HG02759 (cell line): ENCODE measurements around the gene ADARB2.
A peak's percentile ranks its signal among the peaks of the same experiment; 100 is the strongest.
"Not testable (repeated sequence)": the region's sequence is repeated elsewhere in the genome, so short reads cannot be mapped to it uniquely, and the experiment has no call there.

Experiments
- ATAC-seq: cut with Tn5 transposase; IDR thresholded peaks from one replicate; pipeline ENCODE4 v1.9.1; 2021; ENCODE audit warnings: mild to moderate bottlenecking, moderate library complexity; ENCODE audit not compliant: unreplicated experiment

The ADARB2 gene

DNA sequence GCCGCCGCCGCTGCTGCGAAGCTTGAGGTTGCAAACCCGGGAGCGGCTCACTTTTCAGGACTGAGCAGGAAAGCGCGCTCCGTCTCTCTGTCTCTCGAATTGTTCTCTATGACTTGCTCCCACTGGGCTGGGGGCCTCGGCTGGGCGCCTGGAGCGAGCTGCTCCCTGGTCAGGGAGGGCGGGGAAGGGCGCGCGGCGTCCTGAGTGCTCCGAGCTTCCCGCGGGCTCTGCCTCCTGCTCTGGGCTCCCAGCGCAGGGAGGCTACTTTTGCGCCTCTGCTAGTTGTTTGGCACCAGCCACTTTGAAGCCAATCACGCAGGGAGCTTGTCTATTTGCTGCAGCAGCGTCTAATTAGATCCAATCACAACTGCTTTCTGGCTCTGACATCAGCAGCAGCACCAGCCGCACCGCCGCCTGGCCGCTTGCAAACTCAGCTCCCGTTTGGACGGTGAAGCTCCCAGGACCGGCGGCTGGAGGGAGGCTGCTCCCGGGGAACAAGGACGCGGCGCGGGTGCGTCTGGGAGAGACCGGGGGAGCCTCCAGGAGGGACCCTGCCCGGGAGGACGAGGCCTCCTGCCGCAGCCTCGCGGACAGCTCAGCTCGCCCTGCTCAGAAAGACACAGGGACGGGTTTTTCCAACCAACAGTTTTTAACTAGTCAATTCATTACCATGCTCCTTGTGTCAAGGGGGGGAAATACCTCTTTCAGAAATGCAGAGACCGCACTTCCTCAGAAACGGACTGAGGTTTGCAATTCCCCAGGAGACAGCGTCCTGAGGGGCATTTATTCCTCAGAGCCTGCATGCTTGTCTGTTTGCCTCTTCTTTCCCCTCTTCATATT, at the start of gene ADARB2:
Gene ADARB2 (minus strand): TSS at position 304 of the 840 bp plus-strand sequence.
- ATAC-seq, result peak; percentile 81

GRCh38 chr10:1785835-1786234, 48.5 kb upstream of the ADARB2 start:
- no peak for ATAC-seq

GRCh38 chr10:1782841-1783240, 45.5 kb upstream of the ADARB2 start:
- ATAC-seq, result no peak

- ATAC-seq, result no peak
Observed at GRCh38 chr10:1779796-1780195, 42.5 kb upstream of the ADARB2 start.

DNA sequence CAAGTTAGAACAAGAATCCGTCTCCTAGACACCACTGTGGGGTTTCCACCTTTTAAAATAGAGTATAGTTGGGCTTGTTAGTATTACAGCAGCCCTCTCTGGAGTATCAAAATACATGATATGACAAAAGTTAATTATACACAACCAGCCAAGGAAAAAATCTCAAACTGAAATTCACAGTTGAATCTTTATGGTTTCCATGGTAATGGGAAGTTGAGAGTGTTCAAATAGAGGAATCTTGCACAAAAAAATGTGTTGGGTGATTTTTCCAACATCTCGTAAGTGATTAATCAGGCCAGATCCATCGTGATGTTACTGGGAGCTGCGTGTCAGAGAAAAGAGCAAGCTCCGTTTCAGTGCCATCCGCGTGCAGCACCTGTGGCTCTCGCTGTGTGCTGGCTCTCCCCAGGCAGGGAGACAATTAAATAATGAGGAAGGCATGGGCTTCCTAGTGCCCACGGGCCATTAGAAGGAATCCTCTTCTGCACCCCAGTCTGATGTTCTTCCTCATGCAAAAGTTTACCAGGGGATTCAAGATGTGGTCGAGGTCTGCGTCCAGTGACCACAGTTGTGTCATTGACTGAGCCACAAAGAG, 41.1 kb upstream of the ADARB2 start:
- ATAC-seq, result no peak

- ATAC-seq, result no peak
Observed at GRCh38 chr10:1776127-1776662, 38.9 kb upstream of the ADARB2 start.

GRCh38 chr10:1774796-1775195, 37.5 kb upstream of the ADARB2 start:
- no peak for ATAC-seq

DNA sequence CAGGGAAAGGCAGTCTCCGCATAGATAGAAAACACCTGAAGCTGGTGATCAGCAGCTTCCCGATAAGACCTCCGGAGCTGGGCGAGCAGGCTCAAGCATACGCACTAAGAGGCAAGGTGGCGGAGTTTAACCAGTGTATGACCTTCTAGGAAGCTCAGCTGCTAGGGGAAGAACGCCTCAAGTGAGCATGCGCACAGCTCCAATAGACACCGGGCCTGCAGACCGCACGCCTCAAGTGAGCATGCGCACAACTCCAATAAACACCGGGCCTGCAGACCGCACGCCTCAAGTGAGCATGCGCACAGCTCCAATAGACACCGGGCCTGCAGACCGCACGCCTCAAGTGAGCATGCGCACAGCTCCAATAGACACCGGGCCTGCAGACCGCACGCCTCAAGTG, 35.9 kb upstream of the ADARB2 start:
- not testable (repeated sequence) for ATAC-seq

- ATAC-seq, result no peak
Observed at GRCh38 chr10:1766049-1766448, 28.7 kb upstream of the ADARB2 start.

DNA sequence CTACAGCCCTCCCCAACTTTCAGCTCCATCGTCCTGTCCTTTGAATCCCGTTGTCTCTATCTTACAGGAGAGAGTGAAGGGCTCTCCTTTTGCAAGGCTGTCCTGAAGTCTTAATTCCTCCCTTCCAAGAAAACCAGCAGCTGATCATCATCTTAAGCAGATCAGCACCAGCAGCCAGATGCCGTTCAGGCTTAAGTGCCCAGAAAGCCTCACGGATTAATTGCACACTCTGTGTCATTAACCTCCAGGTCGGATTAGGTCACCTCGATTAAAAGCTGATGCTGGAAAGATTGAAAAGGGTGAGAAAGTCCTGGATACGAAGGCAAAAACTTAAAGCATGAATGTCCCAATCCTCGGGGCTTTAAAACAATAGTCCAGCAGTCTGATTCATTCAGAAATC, 24.8 kb upstream of the ADARB2 start:
- ATAC-seq, result no peak

DNA sequence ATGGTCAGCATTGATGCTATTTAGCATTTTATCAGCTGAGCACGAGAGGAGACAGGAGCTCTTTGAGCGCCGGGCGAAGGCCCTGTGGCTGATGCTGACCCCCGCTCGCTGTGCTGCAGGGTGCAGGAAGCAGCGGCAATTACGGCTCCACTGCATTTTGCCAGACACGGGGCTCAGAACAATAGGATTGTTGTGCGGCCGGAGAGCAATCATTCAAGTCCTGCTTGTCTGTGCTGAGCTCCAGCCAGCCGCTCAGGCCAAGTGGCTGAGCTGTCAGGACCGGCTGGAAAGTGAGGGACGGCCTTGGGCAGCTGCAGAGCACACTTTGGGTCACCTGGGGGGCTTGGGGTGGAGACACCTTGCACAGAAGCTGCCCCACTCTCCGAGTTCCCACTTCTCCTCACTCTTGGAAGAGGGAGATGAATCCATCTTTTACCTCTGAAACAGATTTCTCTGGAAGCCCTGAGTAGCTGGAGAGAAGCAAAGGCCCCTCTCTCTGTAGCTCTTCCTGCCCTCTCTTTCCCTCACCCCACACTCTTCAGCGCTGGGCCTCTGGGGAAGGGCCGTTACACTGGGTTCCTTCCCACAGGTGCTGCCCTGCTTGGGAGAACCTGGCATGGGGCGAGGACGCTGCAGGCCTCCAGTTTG, 17.3 kb upstream of the ADARB2 start:
- ATAC-seq, result no peak

GRCh38 chr10:1752153-1752552, 14.8 kb upstream of the ADARB2 start:
- no peak for ATAC-seq

- no peak for ATAC-seq
Observed at GRCh38 chr10:1747590-1748157, 10.3 kb upstream of the ADARB2 start.

GRCh38 chr10:1746796-1747195, 9.5 kb upstream of the ADARB2 start:
- ATAC-seq, result no peak

DNA sequence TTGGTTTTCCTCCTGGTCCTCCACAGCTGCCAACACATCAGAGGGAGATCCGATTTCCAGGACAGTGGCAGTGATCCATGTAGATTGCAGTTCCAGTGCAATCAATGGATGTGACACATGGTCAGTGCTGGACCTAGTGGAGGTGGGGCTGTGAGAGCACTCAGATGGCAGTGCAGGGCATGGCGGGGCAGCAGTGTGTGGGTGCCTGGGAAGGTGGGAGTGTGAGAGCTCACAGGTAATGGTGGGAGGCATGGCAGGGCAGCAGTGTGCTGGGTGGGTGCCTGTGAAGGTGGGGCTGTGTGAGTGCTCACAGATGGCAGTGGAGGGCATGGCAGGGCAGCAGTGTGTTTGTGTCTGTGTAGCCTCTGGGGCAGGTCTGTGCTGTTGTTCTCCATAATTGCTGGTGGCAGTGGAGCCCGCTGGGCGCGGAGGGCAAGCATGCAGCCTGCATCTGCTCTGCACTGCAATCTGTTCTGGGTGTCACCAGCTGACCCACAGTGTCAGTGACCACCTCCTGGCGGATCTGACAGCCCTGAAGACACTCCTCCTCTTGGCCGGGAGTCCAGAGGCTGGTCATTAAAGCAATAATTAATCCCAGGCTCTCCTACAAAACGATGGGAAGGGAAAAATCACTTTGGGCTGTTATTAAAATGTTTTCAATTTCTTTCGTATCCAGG, 8.6 kb upstream of the ADARB2 start:
- no peak for ATAC-seq

DNA sequence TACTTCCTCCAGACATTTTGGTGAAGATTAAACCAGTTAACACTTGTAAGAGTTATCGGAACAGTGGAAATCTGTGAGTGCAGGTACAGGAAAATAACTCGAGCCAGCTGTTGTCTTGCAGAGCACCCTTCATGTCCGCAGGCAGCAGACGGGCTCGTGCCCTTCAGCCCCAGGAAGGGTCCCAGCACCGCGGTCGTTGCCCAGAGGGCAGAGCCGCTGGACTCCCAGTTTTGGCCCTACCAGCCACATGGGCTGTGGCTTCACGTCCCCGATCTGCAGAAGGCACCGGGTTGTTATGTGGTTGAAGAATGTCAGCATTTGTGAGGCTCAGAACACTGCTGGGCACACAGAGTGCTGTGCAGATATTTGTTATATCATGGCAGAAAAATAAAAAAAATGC, 7.2 kb upstream of the ADARB2 start:
- no peak for ATAC-seq

- ATAC-seq, result no peak
Observed at GRCh38 chr10:1743141-1743540, 5.8 kb upstream of the ADARB2 start.

DNA sequence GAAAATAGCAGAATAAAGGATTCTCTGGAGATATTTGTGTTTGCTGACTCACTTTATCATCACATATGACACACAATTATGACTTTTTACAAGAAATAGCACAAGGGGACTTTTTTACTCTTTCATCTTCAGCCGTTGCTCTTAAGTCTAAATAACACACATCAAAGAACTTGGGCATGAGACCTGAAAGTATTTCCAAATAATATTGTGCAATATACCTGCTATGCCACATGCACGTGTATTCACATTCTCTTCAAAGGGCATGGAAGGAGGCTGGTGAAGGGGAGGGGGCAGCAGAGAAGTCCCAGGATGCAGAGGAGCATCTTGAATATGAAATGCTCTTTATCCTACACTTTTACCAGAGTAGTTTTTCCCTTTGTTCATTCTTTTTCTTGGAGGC, 4.1 kb upstream of the ADARB2 start:
- no peak for ATAC-seq

DNA sequence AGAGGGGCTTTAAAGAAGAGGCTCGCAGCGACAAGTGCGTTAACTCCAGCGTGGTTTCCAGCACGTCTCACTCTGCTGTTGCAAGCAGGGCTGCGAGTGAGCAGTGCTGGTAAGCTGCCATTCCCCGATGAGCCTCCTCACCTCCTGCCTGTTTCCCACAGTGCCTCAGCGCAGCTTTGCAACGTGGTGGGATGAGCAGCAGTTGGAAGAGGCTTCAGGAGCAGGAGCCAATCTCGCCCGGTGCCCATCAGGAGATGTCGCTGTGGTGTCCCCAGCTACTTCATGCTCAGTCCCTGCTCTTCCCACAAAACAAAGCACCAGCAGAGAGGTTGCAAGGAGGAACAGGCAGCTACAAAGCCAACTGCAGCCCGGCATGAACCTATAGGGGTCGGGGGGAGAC, 2.4 kb upstream of the ADARB2 start:
- ATAC-seq, result no peak

DNA sequence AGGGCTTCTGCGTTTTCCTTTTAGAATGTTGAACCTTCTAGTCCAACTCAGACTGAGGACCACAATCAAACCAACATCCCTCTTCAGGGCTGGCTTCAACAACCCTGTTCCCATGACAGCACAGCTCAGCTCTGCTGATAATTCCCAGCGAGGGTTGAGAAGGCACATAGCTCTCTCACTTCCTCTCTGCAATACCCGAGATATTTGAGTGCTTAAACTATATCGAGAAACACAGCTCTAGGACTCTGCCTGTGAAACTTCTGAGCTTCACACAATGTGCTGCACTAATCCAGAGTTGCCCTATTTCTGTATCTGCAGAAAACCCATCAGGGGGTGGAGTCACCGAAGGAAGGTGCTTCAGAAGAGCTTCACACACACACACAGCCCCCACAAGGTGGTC, 1.6 kb upstream of the ADARB2 start:
- ATAC-seq, result peak; percentile 39

GRCh38 chr10:1736972-1737221, 428 bp downstream of the ADARB2 start:
- no peak for ATAC-seq
